HL-60/S4 treated with phorbol 12-myristate 13-acetate at 8.2 ng/mL for 4 days and 3 days (cell line): Measurements from ENCODE around the gene DNAH10.

ENCODE experiments used
- in situ Hi-C: fragments of 300-500 bp; cut with MboI; formaldehyde crosslinking; loops from 2 replicates; pipeline ENCODE4 v1.15.0; 2022; ENCODE audit warnings: low sequenced_read_pairs

The DNAH10 gene, protein sequence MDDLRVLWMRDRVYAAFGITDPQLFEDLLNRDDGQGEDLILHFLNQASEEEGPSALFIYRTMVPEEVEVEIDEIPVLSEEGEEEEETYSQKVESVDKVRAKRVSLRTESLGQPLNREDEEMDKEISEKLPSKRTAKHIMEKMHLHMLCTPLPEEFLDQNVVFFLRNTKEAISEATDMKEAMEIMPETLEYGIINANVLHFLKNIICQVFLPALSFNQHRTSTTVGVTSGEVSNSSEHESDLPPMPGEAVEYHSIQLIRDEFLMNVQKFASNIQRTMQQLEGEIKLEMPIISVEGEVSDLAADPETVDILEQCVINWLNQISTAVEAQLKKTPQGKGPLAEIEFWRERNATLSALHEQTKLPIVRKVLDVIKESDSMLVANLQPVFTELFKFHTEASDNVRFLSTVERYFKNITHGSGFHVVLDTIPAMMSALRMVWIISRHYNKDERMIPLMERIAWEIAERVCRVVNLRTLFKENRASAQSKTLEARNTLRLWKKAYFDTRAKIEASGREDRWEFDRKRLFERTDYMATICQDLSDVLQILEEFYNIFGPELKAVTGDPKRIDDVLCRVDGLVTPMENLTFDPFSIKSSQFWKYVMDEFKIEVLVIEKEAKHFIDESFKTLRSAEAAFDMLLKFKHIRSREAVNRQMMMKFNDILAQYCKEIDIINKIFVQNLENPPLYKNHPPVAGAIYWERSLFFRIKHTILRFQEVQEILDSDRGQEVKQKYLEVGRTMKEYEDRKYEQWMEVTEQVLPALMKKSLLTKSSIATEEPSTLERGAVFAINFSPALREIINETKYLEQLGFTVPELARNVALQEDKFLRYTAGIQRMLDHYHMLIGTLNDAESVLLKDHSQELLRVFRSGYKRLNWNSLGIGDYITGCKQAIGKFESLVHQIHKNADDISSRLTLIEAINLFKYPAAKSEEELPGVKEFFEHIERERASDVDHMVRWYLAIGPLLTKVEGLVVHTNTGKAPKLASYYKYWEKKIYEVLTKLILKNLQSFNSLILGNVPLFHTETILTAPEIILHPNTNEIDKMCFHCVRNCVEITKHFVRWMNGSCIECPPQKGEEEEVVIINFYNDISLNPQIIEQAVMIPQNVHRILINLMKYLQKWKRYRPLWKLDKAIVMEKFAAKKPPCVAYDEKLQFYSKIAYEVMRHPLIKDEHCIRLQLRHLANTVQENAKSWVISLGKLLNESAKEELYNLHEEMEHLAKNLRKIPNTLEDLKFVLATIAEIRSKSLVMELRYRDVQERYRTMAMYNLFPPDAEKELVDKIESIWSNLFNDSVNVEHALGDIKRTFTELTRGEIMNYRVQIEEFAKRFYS (N-terminal part only)

GRCh38 chr12:123761841-123762714, at the start of gene DNAH10:
DNAH10 (plus strand) TSS chr12:123762301; CDS start chr12:123762337, 36 bp downstream.
- in situ Hi-C loops: no loop called here

DNA sequence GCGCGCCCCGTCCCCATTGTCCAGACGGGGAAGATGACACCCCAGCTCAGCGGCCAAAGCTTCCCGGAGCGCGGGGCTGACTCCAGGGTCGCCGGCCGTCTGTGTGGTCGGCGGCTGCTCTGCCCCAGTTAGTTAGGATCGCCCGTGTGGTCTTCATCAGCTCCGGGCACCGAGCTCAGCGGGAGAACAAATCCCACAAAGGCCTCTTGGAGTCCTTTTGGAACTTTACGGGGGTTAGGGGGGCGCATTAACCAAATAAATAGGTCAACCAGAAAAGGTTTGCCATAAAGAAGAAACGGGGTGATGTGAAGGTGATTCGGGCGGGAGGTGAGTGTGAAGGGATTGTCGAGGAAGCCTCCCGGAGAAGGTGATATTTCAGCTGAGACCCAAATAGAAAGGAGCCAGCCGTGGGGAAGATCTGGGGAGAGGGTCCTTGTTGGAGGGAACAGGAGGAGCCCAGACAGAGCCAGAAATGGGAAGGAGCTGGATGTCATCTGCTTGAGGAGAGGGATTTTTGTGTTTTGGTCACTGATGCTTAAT, 49.3 kb upstream of the DNAH10 start:
- in situ Hi-C loops: no loop called here

- in situ Hi-C loops: no loop called here
These were observed 48.7 kb upstream of the DNAH10 start for GRCh38 chr12:123713398-123713797.

DNA sequence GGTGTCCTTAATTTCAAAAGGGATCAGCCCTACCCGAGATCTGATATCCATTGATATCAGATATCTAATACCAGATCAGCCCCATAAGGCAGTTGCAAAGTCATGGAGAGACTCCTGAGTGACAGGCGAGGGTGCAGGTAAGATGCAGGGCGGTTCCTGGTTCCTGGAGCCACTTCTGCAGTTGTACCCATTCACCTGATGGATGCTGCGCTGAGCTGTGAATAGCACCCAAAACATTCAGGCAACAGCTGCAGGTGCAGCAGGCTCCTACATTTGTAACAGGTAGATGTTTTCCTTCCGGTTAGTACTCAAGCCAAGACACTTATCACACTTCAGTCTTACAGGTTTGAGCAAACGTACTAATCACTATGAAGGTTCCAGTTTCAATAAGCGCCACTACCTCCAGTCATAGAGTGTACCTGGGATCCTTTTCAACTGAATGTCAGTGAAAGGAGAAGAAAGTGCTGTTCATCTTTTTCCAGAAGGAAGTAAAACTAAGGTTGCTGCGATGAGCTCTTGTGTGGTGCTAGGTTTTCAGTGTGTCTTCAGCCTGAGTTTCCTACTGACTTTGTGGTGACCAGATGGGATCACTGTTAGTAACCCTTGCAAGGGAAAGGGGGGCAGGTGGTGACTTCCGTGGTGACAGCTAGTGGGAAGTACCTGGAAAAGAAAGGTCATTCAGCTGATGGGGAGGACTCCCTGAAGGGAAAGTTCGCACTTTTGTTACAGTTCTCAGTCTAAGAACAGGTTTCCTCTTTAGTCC, 48.1 kb upstream of the DNAH10 start:
- in situ Hi-C loops: no loop called here

DNA sequence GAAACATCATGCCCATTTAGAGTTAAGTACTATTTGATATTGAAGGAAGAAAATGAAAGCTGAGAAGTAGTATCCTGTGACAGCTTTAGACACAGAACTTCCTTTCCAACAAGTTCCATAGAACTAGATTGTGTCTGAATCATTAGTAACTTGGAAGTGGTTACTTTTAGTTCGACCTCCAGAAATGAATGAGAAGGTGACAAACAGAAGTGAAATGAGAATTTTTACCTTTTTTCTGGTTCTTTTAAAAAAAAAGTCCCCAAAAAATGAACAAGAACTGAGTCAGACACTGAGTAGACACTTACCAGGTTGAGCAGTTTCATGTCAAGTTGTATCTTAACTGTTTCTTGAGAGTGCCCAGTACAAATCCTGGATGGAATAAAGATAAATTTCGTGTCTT, 46.9 kb upstream of the DNAH10 start:
- in situ Hi-C loops: no loop called here

DNA sequence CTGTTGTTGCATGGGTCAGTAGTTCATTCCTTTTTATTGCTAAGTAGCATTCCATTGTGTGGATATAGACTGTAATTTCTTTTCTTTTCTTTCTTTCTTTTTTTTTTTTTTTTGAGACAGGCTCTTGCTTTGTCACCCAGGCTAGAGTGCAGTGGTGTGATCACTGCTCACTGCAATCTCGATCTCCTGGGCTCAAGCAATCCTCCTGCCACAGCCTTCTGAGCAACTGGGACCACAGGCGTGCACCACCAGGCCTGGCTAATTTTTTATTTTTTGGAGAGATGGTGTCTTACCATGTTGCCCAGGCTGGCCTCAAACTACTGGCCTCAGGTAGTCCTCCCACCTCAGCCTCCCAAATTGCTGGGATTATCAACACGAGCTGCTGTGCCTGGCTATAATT, 44.8 kb upstream of the DNAH10 start:
- in situ Hi-C loops: no loop called here

GRCh38 chr12:123720141-123720814, 41.8 kb upstream of the DNAH10 start:
- in situ Hi-C loops: no loop called here

DNA sequence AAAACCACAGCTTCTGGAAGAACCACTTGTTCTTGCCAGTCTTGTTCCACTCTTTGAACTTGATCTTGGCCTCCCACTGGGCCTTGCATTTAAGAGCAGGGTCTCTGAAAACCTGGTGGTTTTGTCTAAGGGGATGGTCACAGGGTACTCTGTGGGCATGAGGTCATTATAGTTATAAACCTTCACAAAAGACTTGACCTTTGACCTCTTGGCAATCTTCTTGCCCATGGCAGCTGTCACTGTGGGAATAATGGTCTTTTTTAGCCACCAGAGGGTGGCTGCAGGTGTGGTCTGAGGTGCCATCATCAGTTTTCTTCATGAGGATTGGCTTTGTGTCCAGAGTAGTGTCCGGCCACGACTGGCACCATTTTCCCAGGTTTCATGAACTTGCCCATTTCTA, 40.9 kb upstream of the DNAH10 start:
- in situ Hi-C loops: no loop called here

- in situ Hi-C loops: no loop called here
These were observed 39.1 kb upstream of the DNAH10 start for GRCh38 chr12:123723011-123723410.

GRCh38 chr12:123723765-123724164, 38.3 kb upstream of the DNAH10 start:
- in situ Hi-C loops: no loop called here

DNA sequence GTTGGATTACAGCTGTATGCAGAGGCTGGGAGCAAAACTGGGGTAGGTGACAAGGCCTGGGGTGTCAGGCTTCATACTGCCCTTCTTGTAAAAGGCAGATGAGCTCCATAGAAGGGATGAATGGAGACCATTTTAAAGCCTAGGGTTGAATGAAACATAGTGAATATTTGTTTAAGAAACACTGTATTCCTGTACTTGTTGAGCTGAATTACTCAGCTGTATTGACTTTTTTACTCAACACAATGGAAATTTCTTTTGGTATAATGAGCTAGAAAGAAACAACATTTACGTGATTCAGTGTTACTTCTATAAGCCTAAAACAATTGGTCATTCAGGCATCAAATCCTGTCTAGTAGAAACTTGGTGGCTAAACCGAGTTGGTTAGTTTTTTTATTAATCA, 35.9 kb upstream of the DNAH10 start:
- in situ Hi-C loops: no loop called here

DNA sequence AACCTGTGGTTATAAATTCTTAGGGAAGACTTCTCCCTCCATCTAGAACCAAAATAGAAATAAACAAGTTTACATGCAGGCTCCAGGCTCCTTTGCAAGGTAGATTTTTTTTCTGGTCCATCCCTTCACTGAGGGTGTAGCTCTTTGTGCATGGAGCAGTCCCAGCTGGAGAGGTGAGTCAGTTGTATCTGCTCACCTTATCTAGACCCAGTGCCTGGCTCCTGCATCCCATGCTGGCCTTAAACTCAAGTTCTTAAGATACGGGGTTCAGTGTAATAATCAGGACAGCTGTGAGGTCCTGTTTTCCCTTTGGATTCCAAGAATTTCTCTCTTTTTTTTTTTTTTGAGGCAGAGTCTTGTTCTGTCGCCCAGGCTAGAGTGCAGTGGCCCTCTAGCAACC, 35.1 kb upstream of the DNAH10 start:
- in situ Hi-C loops: no loop called here

DNA sequence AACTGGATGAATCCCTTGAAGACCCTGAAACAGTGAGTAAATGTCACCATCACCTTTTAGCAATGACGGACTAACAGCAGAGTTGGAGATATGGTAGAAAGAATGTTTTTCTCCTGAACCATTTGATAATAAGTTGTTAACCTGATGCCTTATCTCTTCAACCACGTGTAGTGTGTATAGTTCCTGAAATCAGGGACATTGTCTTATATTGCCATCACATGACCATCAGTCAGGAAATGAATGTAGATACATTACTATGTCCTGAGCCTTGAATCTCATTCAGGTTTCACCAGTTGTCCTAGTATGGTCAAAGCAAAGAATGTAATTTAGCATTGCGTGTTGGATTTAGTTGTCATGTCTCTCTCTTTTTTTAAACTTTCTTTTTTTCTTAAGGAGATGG, 34.2 kb upstream of the DNAH10 start:
- in situ Hi-C loops: no loop called here

- in situ Hi-C loops: no loop called here
These were observed 30.5 kb upstream of the DNAH10 start for GRCh38 chr12:123731596-123731995.

- in situ Hi-C loops: no loop called here
These were observed 29.9 kb upstream of the DNAH10 start for GRCh38 chr12:123732251-123732650.

DNA sequence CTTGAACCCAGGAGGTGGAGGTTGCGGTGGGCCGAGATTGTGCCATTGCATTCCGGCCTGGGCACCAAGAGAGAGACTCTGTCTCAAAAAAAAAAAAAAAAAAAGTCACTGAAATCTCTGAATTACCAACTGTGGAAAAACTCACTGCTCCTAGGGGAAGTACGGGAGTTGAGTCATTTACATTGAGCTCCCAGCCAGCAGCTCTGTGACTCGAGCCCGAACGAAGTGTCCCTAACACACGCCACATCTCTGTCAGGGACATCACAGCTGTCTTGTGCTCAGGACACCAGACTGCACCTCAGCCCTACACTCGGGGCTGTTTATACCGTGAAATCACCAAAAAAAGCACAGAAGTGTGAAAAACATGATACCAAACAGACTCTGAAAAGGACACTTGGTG, 28.9 kb upstream of the DNAH10 start:
- in situ Hi-C loops: no loop called here

DNA sequence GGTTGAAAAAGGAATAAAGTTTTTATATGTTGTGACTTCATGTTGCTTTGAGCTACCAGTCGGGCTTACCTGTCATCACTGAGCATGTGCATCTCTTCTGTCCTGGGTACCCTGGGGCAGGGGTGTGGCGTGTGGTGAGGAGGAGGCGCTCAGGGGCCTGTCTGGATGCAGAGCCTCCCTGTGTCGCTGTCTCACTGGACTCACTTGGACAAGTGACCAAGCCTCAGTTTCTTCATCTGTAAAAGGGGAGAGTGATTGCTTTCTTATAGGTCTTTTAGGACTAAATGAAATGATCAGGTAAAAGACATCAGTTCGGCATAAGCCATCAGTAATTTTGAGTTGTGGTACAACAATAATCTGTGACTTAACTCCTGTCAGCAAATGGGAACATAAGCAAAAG, 27.8 kb upstream of the DNAH10 start:
- in situ Hi-C loops: no loop called here

DNA sequence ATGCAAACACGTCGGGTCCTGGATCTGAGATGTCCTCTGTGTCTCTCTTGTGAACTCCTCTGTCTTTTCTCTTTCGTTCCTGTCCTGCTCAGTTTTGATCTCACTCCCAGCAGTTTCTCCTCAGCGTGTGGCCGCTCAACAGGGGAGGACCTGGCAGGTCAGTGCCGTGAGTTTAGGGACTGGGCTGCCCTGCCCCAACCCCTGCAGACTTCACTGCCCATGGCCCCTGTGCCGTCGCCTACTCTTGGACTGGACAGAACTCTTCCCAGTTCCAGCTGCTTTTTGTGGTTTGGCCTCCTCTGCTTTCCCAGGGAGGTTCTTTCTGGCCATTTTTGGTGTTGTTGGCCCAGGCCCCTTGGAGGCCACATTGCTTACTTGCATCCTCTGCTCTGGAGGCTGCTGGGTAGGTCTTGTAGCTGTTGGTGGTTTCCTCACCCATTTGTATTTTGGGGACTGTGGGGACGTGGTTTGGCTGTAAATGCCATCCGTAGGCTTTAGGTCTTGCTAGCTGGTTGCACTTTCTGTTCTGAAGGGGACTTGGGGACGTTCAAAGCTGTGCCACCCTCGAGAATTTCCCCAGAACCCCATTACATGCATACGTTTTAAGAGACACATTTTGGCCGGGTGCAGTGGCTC, 20.0 kb upstream of the DNAH10 start:
- in situ Hi-C loops: no loop called here
